Occipital lobe (tissue), 1 donor: Measurements from ENCODE around the gene HLA-DQA1. TPM values are rescaled to one million over a fixed set of nuclear protein-coding genes. Genes with fewer than 3 reads are reported as not detected.

Experiments used
- total RNA-seq: library from RNA; depleted of rRNA; stranded (reverse); fragments of >200 nt; gene quantifications from one replicate; pipeline ENCODE4 v1.2.3, GENCODE V29; 2014

HLA-DQA1 gene
- total RNA-seq, 1 donor from 2014 or later = 0.16 TPM

Other genes with a start within 250 kb of the HLA-DQA1 start
- gene BTNL2, start 230.2 kb upstream of the HLA-DQA1 start, total RNA-seq = not detected
- 3.9 TPM for gene HLA-DRA, start 197.5 kb upstream of the HLA-DQA1 start, total RNA-seq
- not detected for gene HLA-DRB5, start 107.1 kb upstream of the HLA-DQA1 start, total RNA-seq
- 0.16 TPM for gene HLA-DRB1, start 47.6 kb upstream of the HLA-DQA1 start, total RNA-seq
- gene HLA-DQB1, start 29.3 kb downstream of the HLA-DQA1 start, total RNA-seq = 0.16 TPM
- gene HLA-DQA2, start 104.0 kb downstream of the HLA-DQA1 start, total RNA-seq = 0.16 TPM
- gene HLA-DQB2, start 126.1 kb downstream of the HLA-DQA1 start, total RNA-seq = not detected
- not detected for gene HLA-DOB, start 179.6 kb downstream of the HLA-DQA1 start, total RNA-seq
- gene TAP2, start 201.3 kb downstream of the HLA-DQA1 start, total RNA-seq = 3.9 TPM
- 5.3 TPM for gene PSMB8, start 206.6 kb downstream of the HLA-DQA1 start, total RNA-seq
- 7.5 TPM for gene TAP1, start 216.3 kb downstream of the HLA-DQA1 start, total RNA-seq
- gene PSMB9, start 216.8 kb downstream of the HLA-DQA1 start, total RNA-seq = 5.8 TPM